Measurements from ENCODE around the gene EXOC6. TPM values are rescaled to one million over a fixed set of nuclear protein-coding genes. Genes with fewer than 3 reads are reported as not detected.
"Not testable (repeated sequence)": the region's sequence is repeated elsewhere in the genome, so short reads cannot be mapped to it uniquely, and the experiment has no call there.

Gene EXOC6
- total and polyA plus RNA-seq, 10 of the 15 experiments (the other 5 are each of a cell fraction or from before 2014, with no cell fraction given), result 7.6 to 53.8 (median 13.3) TPM

DNA sequence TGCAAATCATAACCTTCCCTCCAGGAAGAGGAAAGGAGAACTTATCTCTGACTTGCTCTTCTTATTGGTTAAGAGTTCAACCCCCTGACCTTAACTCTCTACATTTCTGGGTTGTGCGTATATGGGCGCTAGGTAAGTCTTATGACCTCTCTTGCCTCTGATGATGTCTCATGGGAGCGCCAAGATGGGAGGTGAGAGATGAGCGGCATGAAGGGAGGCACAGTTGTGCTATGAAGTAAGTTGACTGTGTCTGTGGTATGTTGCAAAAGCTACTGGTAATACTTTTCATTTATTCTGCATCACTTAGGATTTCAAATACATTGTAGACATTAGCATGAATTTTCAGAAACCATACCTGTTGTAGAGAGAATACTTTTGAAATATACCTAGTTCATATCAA lies 59.0 kb downstream of the EXOC6 start (continued):
- no peak for TF ChIP-seq BACH1 (IDR thresholded peaks at IDR 0.05; ENCODE audit: borderline replicate concordance)

DNA sequence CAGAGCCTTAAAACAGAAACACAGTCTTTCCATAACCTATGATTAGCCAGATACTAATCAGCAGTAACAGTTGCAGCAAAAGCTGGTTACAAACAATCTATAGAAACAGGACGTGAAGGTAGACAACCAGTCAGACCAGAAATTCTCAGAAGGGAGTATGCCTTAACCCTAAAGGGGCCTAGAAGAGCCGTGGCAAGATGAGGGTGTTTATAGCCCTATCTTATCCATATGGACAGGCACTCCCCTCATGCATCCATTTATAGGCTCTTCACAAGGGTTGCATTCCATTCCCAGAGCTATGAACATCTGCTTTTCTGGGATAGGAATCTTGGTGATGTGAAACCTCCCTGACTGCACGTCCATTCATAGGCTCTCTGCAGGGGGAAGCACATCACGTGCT lies 64.3 kb downstream of the EXOC6 start:
- intact Hi-C loops (cut with micrococcal nuclease; ENCODE audit: unreplicated experiment); RAD21 ChIA-PET (ENCODE audit: unreplicated experiment); H3K36me3 ChIP-seq (ENCODE audit: control insufficient read depth in 2 of 2, insufficient read depth in 2 of 2, low read length in 1 of 2); H2AFZ ChIP-seq (ENCODE audit: control insufficient read depth, low read depth, low read length); DNase-seq (ENCODE audit: low read depth, low spot score); H3K4me1 ChIP-seq (ENCODE audit: control insufficient read depth, insufficient read depth, low read length); H3K4me2 ChIP-seq (ENCODE audit: control insufficient read depth, insufficient read depth); H3K4me3 ChIP-seq; POLR2A ChIA-PET; H3K9ac ChIP-seq (ENCODE audit: control insufficient read depth, insufficient read depth, low read length); in situ Hi-C loops (cut with MboI); BruUV-seq (replicated peaks); H3K27me3 ChIP-seq (replicated peaks in 1 of 2; ENCODE audit: control insufficient read depth in 2 of 2, insufficient read depth in 2 of 2, low read length in 1 of 2); H3K79me2 ChIP-seq (ENCODE audit: control insufficient read depth, insufficient read depth, low read length); FAIRE-seq; H3K27ac ChIP-seq (ENCODE audit: control insufficient read depth, insufficient read depth); H3K9me3 ChIP-seq (replicated peaks; ENCODE audit: control insufficient read depth, insufficient read depth, low read length); ATAC-seq; H4K20me1 ChIP-seq (ENCODE audit: control insufficient read depth, insufficient read depth): not testable (repeated sequence)
- ChIA-PET CTCF (interaction anchor here (1.1 to 1.8 kb wide), 2 partner anchors 18 to 19 kb away, joined by 3 to 7 read pairs; no protein-coding TSS in a partner anchor), SMC1A (ENCODE audit: uncharacterized antibody, unreplicated experiment) (interaction anchor here (1.4 kb wide), 1 partner anchor 10 kb away, joined by 3 read pairs; no protein-coding TSS in a partner anchor)
- 81% methylated on average over 4 of the region's 4 CpGs for WGBS (ENCODE audit: insufficient coverage, insufficient replicate concordance, low lambda C conversion rate, missing lambda C conversion rate)

DNA sequence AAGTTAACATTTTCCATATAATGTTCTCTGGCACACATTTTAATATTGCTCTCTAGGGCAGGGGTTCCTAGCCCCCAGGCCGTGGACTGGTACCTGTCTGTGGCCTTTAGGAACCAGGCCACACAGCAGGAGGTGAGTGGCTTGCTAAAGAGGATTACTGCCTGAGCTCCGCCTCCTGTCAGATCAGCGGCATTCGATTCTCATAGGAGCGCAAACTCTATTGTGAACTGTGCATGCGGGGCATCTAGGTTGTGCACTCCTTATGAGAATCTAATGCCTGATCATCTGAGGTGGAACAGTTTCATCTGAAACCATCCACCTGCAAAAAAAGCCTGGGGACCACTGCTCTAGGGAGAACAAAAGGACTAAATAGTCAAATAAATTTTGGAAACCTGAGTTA lies 65.7 kb downstream of the EXOC6 start:
- Histone ChIP-seq H3K4me2 (ENCODE audit: control insufficient read depth, insufficient read depth) (no peak overlapping the region), H3K4me1 (ENCODE audit: control insufficient read depth, insufficient read depth, low read length) (no peaks in the 10 kb centered on the region), H3K4me3 (no peak overlapping the region), H3K27ac (ENCODE audit: control insufficient read depth, insufficient read depth) (no peak overlapping the region), H4K20me1 (ENCODE audit: control insufficient read depth, insufficient read depth) (no peaks in the 10 kb centered on the region), H3K27me3 (replicated peaks in 1 of 2; ENCODE audit: control insufficient read depth in 2 of 2, insufficient read depth in 2 of 2, low read length in 1 of 2) (no peaks in the 10 kb centered on the region), H2AFZ (ENCODE audit: control insufficient read depth, low read depth, low read length) (no peak overlapping the region), H3K9me3 (replicated peaks; ENCODE audit: control insufficient read depth, insufficient read depth, low read length) (no peaks in the 10 kb centered on the region), H3K36me3 (ENCODE audit: control insufficient read depth in 2 of 2, insufficient read depth in 2 of 2, low read length in 1 of 2) (no peaks in the 10 kb centered on the region), H3K79me2 (ENCODE audit: control insufficient read depth, insufficient read depth, low read length) (no peaks in the 10 kb centered on the region), H3K9ac (ENCODE audit: control insufficient read depth, insufficient read depth, low read length) (no peak overlapping the region)
- ATAC-seq (no peak), FAIRE-seq (no peak), DNase-seq (ENCODE audit: low read depth, low spot score) (no peak)
- ChIA-PET SMC1A (ENCODE audit: uncharacterized antibody, unreplicated experiment) (interaction anchor here (1.4 kb wide), 1 partner anchor 12 kb away, joined by 3 read pairs; no protein-coding TSS in a partner anchor), CTCF (interaction anchor here (0.7 to 3.2 kb wide), 6 partner anchors 10 to 439 kb away, joined by 3 to 21 read pairs (median 6); no protein-coding TSS in a partner anchor), RAD21 (ENCODE audit: unreplicated experiment) (no interaction called here), POLR2A (no interaction called here)
- intact Hi-C loops (cut with micrococcal nuclease; ENCODE audit: unreplicated experiment), result no loop called here
- no TSS peak for BruUV-seq (replicated peaks)
- TF ChIP-seq, protein P1, sequence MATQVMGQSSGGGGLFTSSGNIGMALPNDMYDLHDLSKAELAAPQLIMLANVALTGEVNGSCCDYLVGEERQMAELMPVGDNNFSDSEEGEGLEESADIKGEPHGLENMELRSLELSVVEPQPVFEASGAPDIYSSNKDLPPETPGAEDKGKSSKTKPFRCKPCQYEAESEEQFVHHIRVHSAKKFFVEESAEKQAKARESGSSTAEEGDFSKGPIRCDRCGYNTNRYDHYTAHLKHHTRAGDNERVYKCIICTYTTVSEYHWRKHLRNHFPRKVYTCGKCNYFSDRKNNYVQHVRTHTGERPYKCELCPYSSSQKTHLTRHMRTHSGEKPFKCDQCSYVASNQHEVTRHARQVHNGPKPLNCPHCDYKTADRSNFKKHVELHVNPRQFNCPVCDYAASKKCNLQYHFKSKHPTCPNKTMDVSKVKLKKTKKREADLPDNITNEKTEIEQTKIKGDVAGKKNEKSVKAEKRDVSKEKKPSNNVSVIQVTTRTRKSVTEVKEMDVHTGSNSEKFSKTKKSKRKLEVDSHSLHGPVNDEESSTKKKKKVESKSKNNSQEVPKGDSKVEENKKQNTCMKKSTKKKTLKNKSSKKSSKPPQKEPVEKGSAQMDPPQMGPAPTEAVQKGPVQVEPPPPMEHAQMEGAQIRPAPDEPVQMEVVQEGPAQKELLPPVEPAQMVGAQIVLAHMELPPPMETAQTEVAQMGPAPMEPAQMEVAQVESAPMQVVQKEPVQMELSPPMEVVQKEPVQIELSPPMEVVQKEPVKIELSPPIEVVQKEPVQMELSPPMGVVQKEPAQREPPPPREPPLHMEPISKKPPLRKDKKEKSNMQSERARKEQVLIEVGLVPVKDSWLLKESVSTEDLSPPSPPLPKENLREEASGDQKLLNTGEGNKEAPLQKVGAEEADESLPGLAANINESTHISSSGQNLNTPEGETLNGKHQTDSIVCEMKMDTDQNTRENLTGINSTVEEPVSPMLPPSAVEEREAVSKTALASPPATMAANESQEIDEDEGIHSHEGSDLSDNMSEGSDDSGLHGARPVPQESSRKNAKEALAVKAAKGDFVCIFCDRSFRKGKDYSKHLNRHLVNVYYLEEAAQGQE (IDR thresholded peaks at IDR 0.05; ENCODE audit: low read depth, low read length), result no peak
- TF ChIP-seq YBX1 (IDR thresholded peaks at IDR 0.05), result no peak
- TF ChIP-seq NR2C1 (IDR thresholded peaks at IDR 0.05), result no peak
- TF ChIP-seq ZZZ3 (IDR thresholded peaks at IDR 0.05; ENCODE audit: control insufficient read depth, insufficient read length, low read depth), result no peak
- no peak for TF ChIP-seq RBBP5 (conservative IDR thresholded peaks at IDR 0.05)
- no peak for TF ChIP-seq SIN3A (IDR thresholded peaks at IDR 0.05; ENCODE audit: low read depth, low read length)
- no peak for TF ChIP-seq MYC (IDR thresholded peaks at IDR 0.05; ENCODE audit: insufficient read depth, insufficient read length, insufficient replicate concordance, low read length, severe bottlenecking)
- no peak for TF ChIP-seq CBFB (IDR thresholded peaks at IDR 0.05; ENCODE audit: low read depth)
- no peak for TF ChIP-seq SMC3 (IDR thresholded peaks at IDR 0.05; ENCODE audit: borderline replicate concordance, low read length)
- TF ChIP-seq HDGF (IDR thresholded peaks at IDR 0.05), result no peak
- in situ Hi-C loops (cut with MboI), result no loop called here
- WGBS (ENCODE audit: insufficient coverage, insufficient replicate concordance, low lambda C conversion rate, missing lambda C conversion rate), result 88% methylated on average over 6 of the region's 6 CpGs
